Measurements from ENCODE around the gene POLN. TPM values are rescaled to one million over a fixed set of nuclear protein-coding genes. Genes with fewer than 3 reads are reported as not detected.

POLN gene
- total RNA-seq, 1 donor from 2014 or later = 0.29 TPM

GRCh38 chr4:2047781-2048581, 193.9 kb downstream of the POLN start:
- no peak for DNase-seq (ENCODE audit: low read depth)
- no peak for TF ChIP-seq CTCF (conservative IDR thresholded peaks at IDR 0.05; ENCODE audit: low read depth, low read length)
- H3K4me3 ChIP-seq (ENCODE audit: low read depth, low read length) = no peak overlapping the region

- TF ChIP-seq CTCF (conservative IDR thresholded peaks at IDR 0.05; ENCODE audit: low read depth, low read length) = no peak
- H3K4me3 ChIP-seq (ENCODE audit: low read depth, low read length) = no peak overlapping the region
- DNase-seq (ENCODE audit: low read depth) = no peak
Observed at GRCh38 chr4:2047031-2047660, 194.8 kb downstream of the POLN start.

- TF ChIP-seq CTCF (conservative IDR thresholded peaks at IDR 0.05; ENCODE audit: low read depth, low read length) = no peak
- H3K4me3 ChIP-seq (ENCODE audit: low read depth, low read length) = no peak overlapping the region
- no peak for DNase-seq (ENCODE audit: low read depth)
Observed at GRCh38 chr4:2046031-2046961, 195.6 kb downstream of the POLN start.

- TF ChIP-seq CTCF (conservative IDR thresholded peaks at IDR 0.05; ENCODE audit: low read depth, low read length) = no peak
- DNase-seq (ENCODE audit: low read depth) = no peak
- no peak overlapping the region for H3K4me3 ChIP-seq (ENCODE audit: low read depth, low read length)
Observed at GRCh38 chr4:2045518-2045951, 196.4 kb downstream of the POLN start.

GRCh38 chr4:2044542-2045517, 197.1 kb downstream of the POLN start:
- no peak for TF ChIP-seq CTCF (conservative IDR thresholded peaks at IDR 0.05; ENCODE audit: low read depth, low read length)
- DNase-seq (ENCODE audit: low read depth) = no peak
- no peak overlapping the region for H3K4me3 ChIP-seq (ENCODE audit: low read depth, low read length)

GRCh38 chr4:2044119-2044485, 197.8 kb downstream of the POLN start:
- DNase-seq (ENCODE audit: low read depth) = no peak
- no peak for TF ChIP-seq CTCF (conservative IDR thresholded peaks at IDR 0.05; ENCODE audit: low read depth, low read length)
- H3K4me3 ChIP-seq (ENCODE audit: low read depth, low read length) = no peak overlapping the region
